IPS DF 19.7 (cell line): Measurements from ENCODE around the gene ECHDC3.

Source experiments
- DNase-seq: peaks from one replicate; pipeline ENCODE4 v3.0.0-alpha.2; 2013; ENCODE audit warnings: low read depth, low spot score

ECHDC3 gene

GRCh38 chr10:11776080-11776479 is 33.9 kb downstream of the ECHDC3 start:
- no peak for DNase-seq

GRCh38 chr10:11781114-11781513 is 38.9 kb downstream of the ECHDC3 start:
- no peak for DNase-seq

- no peak for DNase-seq
These were observed 40.8 kb downstream of the ECHDC3 start for GRCh38 chr10:11782793-11783557.

GRCh38 chr10:11783558-11783865 is 41.3 kb downstream of the ECHDC3 start:
- DNase-seq, result no peak

- DNase-seq, result no peak
These were observed 45.2 kb downstream of the ECHDC3 start for GRCh38 chr10:11787374-11787773.

GRCh38 chr10:11787846-11788245 is 45.7 kb downstream of the ECHDC3 start:
- DNase-seq, result no peak

- no peak for DNase-seq
These were observed 47.1 kb downstream of the ECHDC3 start for GRCh38 chr10:11789306-11789705.

GRCh38 chr10:11789956-11790355 is 47.8 kb downstream of the ECHDC3 start:
- no peak for DNase-seq

- no peak for DNase-seq
These were observed 51.7 kb downstream of the ECHDC3 start for GRCh38 chr10:11793762-11794479.

GRCh38 chr10:11794566-11794965 is 52.4 kb downstream of the ECHDC3 start:
- no peak for DNase-seq

- DNase-seq, result no peak
These were observed 53.1 kb downstream of the ECHDC3 start for GRCh38 chr10:11795101-11795920.

- DNase-seq, result no peak
These were observed 54.3 kb downstream of the ECHDC3 start for GRCh38 chr10:11796474-11796873.

- no peak for DNase-seq
These were observed 55.1 kb downstream of the ECHDC3 start for GRCh38 chr10:11797281-11797680.

- no peak for DNase-seq
These were observed 55.9 kb downstream of the ECHDC3 start for GRCh38 chr10:11797847-11798633.

- DNase-seq, result no peak
These were observed 56.9 kb downstream of the ECHDC3 start for GRCh38 chr10:11798845-11799735.

GRCh38 chr10:11799736-11800080 is 57.5 kb downstream of the ECHDC3 start:
- no peak for DNase-seq

GRCh38 chr10:11804336-11804735 is 62.2 kb downstream of the ECHDC3 start:
- no peak for DNase-seq

GRCh38 chr10:11805792-11806191 is 63.6 kb downstream of the ECHDC3 start:
- DNase-seq, result no peak

- no peak for DNase-seq
These were observed 64.5 kb downstream of the ECHDC3 start for GRCh38 chr10:11806706-11807105.

GRCh38 chr10:11808808-11809207 is 66.6 kb downstream of the ECHDC3 start:
- DNase-seq, result no peak

GRCh38 chr10:11810313-11810766 is 68.2 kb downstream of the ECHDC3 start:
- DNase-seq, result no peak
